RPMI7951 (cell line): ENCODE measurements around the gene AMIGO3. TPM values are rescaled to one million over a fixed set of nuclear protein-coding genes. Genes with fewer than 3 reads are reported as not detected.
A peak's percentile ranks its signal among the peaks of the same experiment; 100 is the strongest.
"Not testable (repeated sequence)": the region's sequence is repeated elsewhere in the genome, so short reads cannot be mapped to it uniquely, and the experiment has no call there.

Experiments used
- DNase-seq: peaks from one replicate; pipeline ENCODE4 v3.0.0-alpha.2; 2012; ENCODE audit warnings: low read depth
- total RNA-seq: library from RNA; depleted of rRNA; stranded (reverse); fragments of >200 nt; shearing (Covaris generic); gene quantifications from 2 replicates; pipeline ENCODE4 v1.2.3, GENCODE V29; 2014; rRNA removed

AMIGO3 gene, protein sequence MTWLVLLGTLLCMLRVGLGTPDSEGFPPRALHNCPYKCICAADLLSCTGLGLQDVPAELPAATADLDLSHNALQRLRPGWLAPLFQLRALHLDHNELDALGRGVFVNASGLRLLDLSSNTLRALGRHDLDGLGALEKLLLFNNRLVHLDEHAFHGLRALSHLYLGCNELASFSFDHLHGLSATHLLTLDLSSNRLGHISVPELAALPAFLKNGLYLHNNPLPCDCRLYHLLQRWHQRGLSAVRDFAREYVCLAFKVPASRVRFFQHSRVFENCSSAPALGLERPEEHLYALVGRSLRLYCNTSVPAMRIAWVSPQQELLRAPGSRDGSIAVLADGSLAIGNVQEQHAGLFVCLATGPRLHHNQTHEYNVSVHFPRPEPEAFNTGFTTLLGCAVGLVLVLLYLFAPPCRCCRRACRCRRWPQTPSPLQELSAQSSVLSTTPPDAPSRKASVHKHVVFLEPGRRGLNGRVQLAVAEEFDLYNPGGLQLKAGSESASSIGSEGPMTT
- total RNA-seq = 1.1 and 4.3 TPM in 2 replicates

DNA sequence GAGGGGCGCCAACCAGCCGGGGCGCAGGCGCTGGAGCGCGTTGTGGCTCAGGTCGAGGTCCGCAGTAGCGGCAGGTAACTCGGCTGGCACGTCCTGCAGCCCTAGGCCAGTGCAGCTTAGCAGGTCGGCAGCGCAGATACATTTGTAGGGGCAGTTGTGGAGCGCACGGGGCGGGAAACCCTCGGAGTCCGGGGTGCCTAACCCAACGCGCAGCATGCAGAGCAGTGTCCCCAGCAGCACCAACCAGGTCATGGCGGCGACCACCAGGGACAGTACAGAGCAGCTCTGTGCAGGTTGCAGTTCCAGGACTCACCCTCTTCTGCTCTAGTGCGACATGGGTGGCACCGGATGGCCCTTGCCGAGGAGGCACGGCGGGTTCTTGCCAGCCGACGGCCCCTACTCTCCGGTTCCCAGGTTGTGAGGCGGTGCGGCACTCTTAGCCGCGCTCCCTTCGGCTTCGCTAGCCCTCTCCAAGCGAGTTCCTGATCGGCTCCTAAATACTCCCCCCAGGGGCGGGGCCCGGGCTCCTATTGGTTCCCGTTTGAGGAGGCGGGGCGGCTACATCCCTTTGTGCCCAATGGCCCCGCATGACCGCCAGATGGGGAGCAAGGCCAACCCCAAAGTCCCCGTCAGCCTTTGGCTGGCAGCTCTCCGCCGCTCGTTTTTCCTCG is at the start of gene AMIGO3:
AMIGO3 (minus strand) TSS at position 471 of the 671 bp plus-strand sequence; CDS start at position 252, 219 bp downstream.
- DNase-seq = peak; percentile 93

DNA sequence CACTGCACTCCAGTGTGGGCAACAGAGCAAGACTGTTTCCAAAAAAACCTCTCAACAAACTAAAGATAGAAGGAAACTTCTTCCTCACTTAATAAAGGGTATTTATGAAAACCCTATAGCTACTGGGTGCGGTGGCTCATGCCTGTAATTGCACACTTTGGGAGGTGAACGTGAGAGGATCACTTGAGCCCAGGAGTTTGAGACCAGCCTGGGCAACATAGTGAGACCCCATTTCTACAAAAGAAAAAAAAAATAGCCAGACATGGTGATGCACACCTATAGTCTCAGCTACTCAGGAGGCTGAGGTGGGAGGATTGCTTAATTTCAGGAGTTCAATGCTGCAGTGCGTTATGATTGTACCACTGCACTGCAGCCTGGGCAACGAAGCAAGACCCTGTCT is 44.5 kb upstream of the AMIGO3 start:
- no peak for DNase-seq

DNA sequence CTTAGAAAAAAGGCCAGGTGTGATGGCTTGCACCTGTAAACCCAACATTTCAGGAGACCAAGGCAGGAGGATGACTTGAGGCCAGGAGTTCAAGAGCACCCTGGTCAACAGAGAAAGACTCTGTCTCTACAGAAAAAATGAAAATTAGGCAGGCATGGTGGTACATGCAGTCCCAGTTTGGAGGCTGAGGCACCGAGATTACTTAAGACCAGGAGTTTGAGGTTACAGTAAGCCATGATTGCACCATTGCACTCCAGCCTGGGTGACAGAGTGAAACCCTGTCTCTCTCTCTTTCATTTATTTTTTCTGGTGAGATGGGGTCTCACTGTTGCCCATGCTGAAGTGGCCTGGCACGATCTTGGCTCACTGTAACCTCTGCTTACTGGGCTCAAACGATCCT is 42.2 kb upstream of the AMIGO3 start:
- no peak for DNase-seq

DNA sequence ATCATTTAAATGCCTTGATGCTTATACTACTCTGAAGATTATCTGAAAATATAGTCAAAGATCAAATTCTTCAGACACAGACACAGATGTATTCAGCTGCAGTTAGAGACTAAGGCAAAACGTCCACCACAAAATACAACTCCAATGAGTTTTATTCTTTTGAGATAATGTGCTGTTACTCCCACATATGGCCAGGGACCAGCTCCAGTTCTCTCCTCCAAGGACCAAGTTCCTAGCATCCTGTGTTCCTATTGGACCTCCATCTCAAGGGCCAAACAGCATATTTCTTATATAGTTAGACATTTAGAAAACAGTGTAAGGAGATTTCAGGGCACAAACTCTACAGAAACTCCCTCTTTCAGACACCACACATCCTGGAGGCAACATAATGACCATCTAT is 39.7 kb upstream of the AMIGO3 start:
- no peak for DNase-seq

DNA sequence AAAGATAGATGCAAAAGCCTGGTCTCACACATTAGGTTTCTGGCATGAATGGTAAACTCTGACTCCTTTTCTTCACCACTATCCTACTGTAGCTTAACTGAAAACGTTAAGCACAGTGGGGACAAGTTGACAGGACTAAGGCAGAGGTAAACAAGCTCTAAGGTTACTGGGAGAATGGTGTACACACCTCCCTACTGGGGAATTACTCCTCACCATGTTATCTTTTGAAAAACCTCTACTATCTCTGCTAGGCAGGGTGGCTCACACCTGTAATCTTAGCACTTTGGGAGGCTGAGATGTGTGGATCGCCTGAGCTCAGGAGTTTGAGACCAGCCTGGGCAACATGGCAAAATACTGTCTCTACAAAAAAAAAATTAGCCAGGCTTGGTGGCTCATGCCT is 37.7 kb upstream of the AMIGO3 start:
- no peak for DNase-seq

DNA sequence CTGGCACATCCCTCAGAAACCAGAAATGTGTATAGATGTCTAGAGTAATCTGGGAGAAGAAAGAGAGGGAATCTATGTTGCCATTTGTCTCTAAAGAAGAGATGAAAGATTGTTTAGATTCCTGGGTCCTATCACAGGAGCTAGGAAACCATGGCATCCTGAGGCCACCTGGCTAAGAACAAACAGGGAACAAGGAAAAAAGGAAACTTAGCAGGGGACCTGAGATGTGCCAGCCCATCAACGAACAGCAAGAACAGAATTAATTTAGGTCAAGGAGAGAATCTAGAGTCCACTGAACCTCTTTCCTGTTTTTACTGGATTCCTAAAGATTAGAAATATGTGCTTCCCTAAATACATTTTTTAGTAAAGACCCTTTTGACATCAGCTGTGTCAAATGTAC is 36.6 kb upstream of the AMIGO3 start:
- DNase-seq = no peak

DNA sequence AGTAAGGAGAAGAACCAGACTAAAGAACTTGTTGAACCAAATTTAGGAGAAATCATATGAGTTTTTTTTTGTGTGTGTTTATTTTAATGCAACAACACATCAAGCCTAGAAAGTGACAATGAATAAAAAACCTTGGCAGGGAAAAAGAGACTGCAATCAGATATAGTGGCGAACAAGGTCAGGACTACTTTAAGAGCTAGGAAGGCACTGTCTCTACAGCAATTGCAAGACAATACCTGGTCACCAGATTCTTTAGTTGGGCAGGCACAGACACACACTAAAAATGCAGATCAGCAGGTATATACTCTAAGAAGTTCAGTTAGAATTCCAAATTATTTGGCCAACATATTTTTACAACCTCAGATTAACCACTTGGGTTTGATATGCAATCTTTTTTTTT is 35.1 kb upstream of the AMIGO3 start:
- no peak for DNase-seq

DNA sequence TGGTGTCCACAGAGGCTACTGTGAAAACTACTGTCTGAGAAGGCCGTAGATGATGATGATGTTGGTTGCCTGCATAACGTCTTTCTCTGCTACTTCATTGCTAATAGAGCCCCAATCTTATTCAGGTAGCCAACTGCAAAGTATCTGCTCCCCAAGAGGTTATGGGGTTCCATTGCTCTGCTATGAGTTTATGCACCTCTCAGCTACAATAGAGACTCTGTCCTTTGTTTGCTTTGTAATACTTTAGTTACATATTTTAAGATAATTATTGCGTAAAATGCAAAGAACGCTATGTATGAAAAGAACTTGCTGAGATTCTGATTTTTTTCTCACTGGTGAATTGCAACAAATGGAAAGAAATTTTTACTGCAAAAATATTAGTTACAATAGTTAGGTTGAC is 32.0 kb upstream of the AMIGO3 start:
- DNase-seq = no peak

DNA sequence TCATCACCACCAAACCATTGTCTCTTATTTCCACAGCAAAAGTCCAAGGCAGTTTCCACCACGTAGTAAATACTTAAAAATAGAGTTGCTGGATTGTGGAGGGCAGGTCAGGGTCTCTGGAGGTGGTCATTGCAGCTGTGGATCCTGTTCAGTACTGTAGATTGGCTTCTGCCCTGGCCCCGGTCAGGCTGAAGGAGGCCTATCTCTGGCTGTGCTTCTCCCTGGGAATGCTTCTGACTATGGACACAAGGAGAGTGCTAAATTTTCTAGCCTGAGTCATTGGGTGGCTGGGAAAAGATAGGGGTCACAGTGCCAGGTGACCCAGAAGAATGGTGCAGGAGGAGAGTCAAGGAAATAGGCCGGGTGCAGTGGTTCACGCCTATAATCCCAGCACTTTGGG is 30.6 kb upstream of the AMIGO3 start:
- no peak for DNase-seq

DNA sequence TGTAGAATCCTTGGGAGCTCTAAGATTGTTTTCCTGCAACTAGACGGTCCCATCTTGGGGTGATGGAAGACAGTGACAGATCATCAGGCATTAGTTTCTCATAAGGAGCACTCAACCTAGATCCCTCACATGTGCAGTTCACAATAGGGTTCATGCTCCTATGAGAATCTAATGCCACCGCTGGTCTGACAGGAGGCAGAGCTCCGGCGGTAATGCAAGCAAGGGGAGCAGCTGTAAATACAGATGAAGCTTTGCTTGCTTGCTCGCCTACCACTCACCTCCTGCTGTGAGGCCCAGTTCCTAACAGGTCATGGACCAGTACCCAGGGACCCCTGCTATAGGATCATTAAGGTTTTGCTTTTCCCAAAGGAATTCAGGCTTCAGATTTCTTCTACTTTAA is 29.4 kb upstream of the AMIGO3 start:
- not testable (repeated sequence) for DNase-seq

DNA sequence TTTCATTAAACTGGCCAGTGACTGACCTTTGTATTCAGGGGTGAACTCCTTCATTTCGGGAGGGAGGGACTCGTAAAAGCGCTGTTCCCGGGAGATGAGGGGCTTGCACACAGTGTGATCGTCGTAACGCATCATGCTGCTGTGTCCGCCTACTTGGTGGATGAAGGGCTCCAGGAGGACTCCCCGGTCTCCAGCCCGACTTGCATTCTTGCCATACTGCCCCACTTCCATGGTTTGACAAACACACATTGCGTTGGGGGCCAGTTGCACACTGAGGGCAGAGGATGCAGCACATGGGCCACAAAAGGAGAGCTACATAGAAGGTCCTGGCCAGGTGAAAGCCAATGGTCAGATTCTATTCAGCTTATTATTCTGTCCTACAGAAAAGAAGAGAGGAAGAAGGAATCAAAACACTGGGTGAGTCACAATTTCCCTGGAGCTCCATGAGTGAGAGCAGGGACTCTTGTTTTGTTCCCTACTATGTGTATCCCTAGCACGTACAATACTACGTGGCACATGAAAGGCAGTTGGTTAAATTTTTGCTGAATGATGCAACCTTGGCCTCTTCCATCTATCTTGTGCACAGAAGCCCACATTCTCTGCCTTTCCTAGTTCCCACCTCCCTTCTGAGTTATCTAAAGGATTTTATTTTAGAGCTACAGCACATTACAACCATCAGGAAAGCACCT is 28.5 kb upstream of the AMIGO3 start:
- peak; percentile 66 for DNase-seq

DNA sequence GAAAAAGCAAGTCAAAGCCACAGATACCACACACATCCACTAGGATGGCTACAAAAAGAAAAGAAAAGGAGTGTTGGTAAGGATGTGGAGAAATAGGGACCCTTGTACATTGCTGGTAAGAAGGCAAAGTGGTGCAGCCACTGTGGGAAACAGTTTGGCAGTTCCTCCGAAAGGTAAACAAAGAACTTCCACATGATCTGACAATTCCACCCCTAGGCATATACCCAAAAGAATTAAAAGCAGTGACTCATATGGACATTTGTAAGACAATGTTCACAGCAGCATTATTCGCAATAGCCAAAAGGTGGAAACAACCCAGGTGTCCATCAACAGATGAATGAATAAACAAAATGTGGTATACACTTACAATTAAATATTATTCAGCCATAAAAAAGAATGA is 26.5 kb upstream of the AMIGO3 start:
- peak; percentile 63 for DNase-seq

DNA sequence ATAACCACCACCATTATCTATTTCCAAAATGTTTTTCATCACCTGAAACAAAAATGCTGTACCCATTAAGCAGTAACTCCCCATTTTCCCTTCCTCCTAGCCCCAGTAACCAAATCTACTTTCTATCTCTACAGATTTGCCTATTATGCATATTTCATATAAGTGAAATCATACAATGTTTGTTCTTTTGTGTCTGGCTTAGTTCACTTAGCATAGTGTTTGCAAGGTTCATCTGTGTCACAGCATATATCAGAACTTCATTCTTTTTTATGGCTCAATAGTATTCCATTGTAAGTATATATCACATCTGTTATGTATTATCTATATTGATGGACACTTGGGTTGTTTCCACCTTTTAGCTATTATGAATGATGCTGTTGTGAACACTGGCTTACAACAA is 20.9 kb upstream of the AMIGO3 start:
- no peak for DNase-seq

DNA sequence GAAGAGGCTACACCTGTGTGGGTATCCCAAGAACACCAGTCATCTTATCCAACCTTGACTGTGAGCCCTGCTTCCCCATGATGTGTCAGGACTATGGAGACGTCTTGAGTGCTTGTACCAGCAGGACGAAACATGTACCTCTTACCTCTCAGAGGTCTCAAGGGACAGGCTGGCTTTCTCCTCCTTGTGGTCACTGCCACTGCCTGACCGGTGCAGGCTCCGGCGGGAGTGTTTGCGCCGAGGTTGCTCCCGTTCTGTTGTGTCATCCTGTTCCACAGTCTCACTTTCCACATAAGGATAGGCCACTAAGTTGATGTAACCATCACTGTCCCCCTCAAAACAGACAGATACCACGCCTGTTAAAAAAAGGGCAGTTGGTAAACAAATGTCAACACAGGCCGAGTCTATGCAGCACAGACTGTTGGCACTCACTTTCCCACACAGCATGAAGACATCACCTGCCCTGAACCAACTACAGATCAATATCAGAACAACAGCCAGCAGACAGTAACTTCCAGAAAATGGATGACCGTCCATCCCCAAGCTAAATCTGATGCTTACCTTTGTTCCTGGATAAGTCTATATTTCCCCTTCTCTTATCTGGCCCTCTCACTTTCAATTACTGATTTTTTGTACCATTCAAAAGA is 18.7 kb upstream of the AMIGO3 start:
- no peak for DNase-seq

DNA sequence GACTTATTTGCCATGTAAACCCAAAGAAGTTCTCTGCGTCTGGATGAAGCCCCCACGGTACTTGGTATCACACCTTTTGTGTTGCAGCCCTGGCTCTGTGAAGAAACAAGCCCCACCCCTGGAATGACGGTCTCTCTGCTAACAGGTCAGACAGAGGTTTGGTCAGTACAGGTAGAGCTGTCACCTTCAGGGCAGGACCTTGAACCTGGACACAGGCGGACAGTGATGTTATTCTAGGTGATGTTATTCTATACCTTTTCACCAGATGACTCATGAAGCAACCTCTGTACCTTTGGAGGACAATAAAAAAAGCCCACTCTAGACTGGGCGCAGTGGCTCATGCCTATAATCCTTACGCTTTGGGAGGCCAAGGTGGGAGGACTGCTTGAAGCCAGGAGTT is 15.3 kb upstream of the AMIGO3 start:
- no peak for DNase-seq

DNA sequence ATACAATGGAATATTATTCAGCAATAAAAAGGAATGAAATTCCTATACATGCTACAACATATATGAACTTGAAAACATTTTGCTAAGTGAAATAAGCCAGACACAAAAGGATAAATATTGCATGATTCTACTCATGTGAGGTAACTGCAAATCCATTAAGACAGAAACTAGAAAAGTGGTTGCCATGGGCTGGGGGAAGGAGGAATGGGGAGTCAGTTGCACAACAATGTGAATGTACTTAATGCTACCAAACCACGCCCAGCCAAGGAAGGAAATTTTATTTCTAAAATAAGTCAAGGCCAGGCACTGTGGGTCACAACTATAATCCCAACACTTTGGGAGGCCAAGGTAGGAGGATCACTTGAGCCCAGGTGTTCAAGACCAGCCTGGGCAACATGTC is 14.1 kb upstream of the AMIGO3 start:
- DNase-seq = no peak

DNA sequence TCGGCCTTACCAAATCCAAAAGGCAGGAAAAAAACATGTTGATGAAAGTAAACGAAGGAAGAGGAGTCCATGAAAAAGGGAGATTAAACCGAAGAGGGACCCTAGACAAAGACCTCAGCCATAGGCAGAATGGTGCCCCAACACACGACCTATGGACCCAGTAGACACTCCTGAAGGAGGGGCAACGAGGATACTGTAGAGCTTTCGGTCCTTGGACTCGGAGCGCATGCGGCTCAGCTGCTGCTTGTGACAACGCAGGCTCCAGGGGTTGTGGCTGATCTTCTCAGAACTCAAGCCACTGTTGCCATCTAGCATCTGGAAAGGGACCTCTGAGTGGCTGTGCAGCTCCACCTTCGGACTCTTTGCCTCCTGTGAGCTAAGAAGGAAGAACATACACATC is 13.1 kb upstream of the AMIGO3 start:
- no peak for DNase-seq

DNA sequence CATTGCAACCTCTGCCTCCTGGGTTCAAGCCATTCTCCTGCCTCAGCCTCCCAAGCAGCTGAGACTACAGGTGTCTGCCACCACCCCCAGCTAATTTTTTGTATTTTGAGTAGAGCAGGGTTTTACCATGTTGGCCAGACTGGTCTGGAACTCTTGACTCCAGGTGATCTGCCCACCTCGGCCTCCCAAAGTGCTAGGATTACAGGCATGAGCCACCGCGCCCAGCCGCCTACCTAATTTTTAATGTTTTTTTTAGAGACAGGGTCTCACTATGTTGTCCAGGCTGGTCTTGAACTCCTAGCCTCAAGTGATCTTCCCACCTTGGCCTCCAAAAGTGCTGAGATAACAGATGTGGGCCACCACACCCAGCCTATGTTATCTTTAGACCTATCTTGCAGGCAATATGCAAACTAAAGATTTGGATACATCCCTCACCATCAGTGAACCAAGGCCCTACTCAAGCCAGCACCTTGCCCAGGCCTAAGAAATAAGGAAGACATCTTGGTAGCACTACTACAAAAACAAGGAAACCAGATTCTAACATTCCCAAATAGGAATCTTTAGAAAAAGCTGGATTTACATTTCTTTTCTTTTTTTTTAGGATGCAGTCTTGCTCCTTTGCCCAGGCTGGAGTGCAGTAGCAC is 10.6 kb upstream of the AMIGO3 start:
- DNase-seq = no peak

DNA sequence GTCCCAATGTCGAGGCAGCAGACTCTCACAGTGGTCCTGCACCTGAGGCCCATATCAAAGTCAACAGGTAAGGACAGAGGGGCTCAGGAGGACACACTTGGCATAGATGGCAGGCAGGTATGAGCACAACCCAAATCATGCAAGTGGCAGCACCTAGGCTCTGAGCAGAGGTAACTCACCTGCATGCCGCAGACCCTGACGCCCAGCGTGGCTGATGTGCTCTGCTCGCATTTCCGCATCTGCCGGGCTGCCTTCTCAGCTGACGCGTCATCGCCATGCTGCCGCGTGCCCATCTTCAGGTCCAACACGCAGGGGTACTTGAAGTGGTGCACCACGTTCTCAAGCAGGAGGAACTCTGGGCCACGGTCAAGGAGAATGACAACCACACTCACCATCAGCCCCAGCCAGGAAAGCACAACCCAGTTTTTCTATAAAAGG is 8.5 kb upstream of the AMIGO3 start:
- no peak for DNase-seq

DNA sequence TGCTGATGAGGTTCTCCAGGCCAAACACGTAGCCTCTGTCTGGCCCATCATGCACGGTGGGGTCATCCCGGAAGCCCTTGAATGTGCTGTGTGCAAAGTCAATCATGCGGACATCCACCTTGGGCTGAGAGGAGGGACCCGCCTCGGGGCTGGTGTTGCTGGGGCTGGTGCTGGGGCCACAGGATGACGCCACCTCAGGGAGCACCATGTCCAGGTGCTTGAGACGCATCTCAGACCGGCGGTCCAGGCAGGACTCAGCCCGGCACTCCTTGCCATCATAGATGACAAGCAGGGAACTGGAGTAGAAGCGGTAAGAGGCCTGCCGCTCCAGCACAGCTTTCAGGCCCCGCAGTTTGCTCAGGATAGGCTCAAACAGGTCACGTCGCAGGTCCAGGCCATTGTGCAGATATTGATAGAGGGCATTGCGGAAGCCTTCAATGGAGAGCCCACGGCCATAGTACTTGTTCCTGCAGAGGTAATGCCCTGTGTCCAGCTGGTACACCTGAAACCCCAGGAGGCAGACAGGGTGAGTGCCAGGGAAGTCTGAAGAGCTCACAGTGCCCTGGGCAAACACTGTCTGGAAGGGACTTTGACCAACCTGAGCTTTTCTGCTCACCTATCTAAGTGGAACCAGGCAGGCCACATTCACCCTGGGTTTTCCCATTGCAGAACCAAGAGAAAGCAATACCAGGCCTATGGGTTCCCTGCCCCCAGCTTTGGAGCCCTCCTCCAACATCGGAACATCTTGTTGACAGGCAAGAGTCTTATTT is 7.9 kb upstream of the AMIGO3 start:
- DNase-seq = no peak
